ENCODE results near the gene RNH1. TPM values are rescaled to one million over a fixed set of nuclear protein-coding genes. Genes with fewer than 3 reads are reported as not detected.

The RNH1 gene
- polyA plus RNA-seq, 3 donors, result 381 to 445 (median 443) TPM

DNA sequence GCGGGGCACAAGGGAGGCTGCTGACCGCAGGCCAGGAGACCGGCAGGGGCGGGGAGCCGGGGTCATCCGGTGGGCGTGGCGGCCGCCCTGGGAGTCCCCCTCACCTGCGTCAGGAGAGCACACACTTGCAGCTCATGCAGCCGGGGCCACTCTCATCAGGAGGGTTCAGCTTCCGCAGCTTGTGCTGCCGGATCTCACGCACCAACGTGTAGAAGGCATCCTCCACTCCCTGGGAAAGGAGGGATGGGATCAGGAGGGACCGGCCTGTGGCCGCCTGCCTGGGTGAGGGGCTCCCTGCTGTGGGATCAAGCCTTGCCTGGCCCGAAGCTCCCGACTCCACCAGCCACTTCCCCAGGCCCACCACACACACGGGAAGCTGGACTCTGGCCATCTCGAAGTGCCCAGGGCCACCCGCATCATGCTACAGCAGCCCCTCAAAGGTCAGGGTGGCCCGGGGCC is 25.5 kb upstream of the RNH1 start:
- Histone ChIP-seq H3K27ac (ENCODE audit: low read depth in 1 of 2, low read length in 2 of 2) (no peak overlapping the region), H2AFZ (ENCODE audit: insufficient read depth, low read depth, low read length, poor library complexity, severe bottlenecking) (no peak overlapping the region), H3K79me2 (ENCODE audit: insufficient read depth, low read length) (peaks cover 12% of the 10 kb centered on the region), H3K9ac (ENCODE audit: insufficient read depth, low read length, poor library complexity, severe bottlenecking) (no peak overlapping the region), H3K4me3 (replicated peaks in 1 of 3; ENCODE audit: low read depth in 2 of 3, low read length in 3 of 3) (no peak overlapping the region), H4K20me1 (ENCODE audit: insufficient read depth, low read length) (peaks cover 26% of the 10 kb centered on the region), H3K36me3 (replicated peaks in 1 of 2; ENCODE audit: control insufficient read depth in 1 of 2, insufficient read depth in 2 of 2, low read length in 2 of 2) (peaks cover 20 to 23% of the 10 kb centered on the region in 2 donors), H3K4me1 (ENCODE audit: control insufficient read depth in 1 of 2, insufficient read depth in 2 of 2, low read length in 2 of 2) (peaks cover 27 to 33% of the 10 kb centered on the region in 2 donors), H3K4me2 (replicated peaks; ENCODE audit: extremely low read depth, low read length, poor library complexity, severe bottlenecking) (no peak overlapping the region), H3K27me3 (ENCODE audit: control insufficient read depth in 2 of 2, insufficient read depth in 2 of 2, low read length in 2 of 2) (peaks cover 0 to 12% of the 10 kb centered on the region in 2 donors), H3K9me3 (replicated peaks in 1 of 2; ENCODE audit: control insufficient read depth in 1 of 2, insufficient read depth in 1 of 2, low read length in 2 of 2) (no peaks in the 10 kb centered on the region)
- TF ChIP-seq, protein P1, sequence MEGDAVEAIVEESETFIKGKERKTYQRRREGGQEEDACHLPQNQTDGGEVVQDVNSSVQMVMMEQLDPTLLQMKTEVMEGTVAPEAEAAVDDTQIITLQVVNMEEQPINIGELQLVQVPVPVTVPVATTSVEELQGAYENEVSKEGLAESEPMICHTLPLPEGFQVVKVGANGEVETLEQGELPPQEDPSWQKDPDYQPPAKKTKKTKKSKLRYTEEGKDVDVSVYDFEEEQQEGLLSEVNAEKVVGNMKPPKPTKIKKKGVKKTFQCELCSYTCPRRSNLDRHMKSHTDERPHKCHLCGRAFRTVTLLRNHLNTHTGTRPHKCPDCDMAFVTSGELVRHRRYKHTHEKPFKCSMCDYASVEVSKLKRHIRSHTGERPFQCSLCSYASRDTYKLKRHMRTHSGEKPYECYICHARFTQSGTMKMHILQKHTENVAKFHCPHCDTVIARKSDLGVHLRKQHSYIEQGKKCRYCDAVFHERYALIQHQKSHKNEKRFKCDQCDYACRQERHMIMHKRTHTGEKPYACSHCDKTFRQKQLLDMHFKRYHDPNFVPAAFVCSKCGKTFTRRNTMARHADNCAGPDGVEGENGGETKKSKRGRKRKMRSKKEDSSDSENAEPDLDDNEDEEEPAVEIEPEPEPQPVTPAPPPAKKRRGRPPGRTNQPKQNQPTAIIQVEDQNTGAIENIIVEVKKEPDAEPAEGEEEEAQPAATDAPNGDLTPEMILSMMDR (IDR thresholded peaks at IDR 0.05), result no peak
- Mint-ChIP-seq H3K27ac (no peak overlapping the region), H3K27me3 (ENCODE audit: low read depth in 3 of 3) (peaks cover 4 to 15% (median 10%) of the 10 kb centered on the region in 3 donors), H3K9me3 (peaks cover 0 to 2% (median 0%) of the 10 kb centered on the region in 7 donors), H3K36me3 (peaks cover 15% of the 10 kb centered on the region in 2 donors), H3K4me1 (peaks cover 8% of the 10 kb centered on the region), H3K4me3 (no peak overlapping the region)
- intact Hi-C loops (cut with micrococcal nuclease), result no loop called here
- DNase-seq, result no peak
- WGBS (ENCODE audit: insufficient coverage), result 95% methylated on average over 18 of the region's 23 CpGs

DNA sequence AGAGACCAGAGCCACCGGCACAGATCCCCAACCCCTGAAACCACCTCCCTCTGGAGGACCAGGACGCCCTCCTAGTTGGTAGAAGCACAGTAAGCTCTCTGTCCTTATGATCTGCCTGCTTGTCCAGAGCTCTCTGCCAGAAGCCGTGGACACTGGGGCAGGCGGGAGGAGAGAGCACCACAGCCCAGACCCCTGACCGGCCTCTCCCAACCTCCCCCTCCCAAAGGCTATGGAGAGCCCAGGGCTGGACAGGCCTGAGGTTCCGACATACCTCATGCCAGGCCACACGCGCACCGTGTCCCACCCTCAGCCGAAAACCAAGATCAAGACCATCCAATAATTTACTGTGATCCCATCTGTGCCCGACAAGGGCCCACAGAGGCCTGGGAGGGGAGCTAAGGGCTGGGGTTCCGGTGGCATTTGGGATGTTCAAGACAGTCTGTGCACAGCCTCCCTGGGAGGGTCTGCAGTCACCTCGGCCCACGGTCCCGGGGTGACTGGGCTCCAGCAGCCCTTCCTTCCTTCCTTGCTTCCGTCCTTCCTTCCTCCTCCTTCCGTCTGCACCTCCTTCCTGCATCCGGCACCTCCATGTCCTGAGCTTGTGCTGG is 25.0 kb upstream of the RNH1 start:
- Histone ChIP-seq H3K79me2 (ENCODE audit: insufficient read depth, low read length) (peaks cover 12% of the 10 kb centered on the region), H2AFZ (ENCODE audit: insufficient read depth, low read depth, low read length, poor library complexity, severe bottlenecking) (no peak overlapping the region), H3K36me3 (replicated peaks in 1 of 2; ENCODE audit: control insufficient read depth in 1 of 2, insufficient read depth in 2 of 2, low read length in 2 of 2) (peaks cover 20 to 23% of the 10 kb centered on the region in 2 donors), H3K27ac (ENCODE audit: low read depth in 1 of 2, low read length in 2 of 2) (no peak overlapping the region), H4K20me1 (ENCODE audit: insufficient read depth, low read length) (peaks cover 26% of the 10 kb centered on the region), H3K4me3 (replicated peaks in 1 of 3; ENCODE audit: low read depth in 2 of 3, low read length in 3 of 3) (no peak overlapping the region), H3K27me3 (ENCODE audit: control insufficient read depth in 2 of 2, insufficient read depth in 2 of 2, low read length in 2 of 2) (peaks cover 0 to 6% of the 10 kb centered on the region in 2 donors), H3K9me3 (replicated peaks in 1 of 2; ENCODE audit: control insufficient read depth in 1 of 2, insufficient read depth in 1 of 2, low read length in 2 of 2) (no peaks in the 10 kb centered on the region), H3K9ac (ENCODE audit: insufficient read depth, low read length, poor library complexity, severe bottlenecking) (no peak overlapping the region), H3K4me1 (ENCODE audit: control insufficient read depth in 1 of 2, insufficient read depth in 2 of 2, low read length in 2 of 2) (peaks cover 22 to 27% of the 10 kb centered on the region in 2 donors), H3K4me2 (replicated peaks; ENCODE audit: extremely low read depth, low read length, poor library complexity, severe bottlenecking) (no peak overlapping the region)
- Mint-ChIP-seq H3K4me3 (no peak overlapping the region), H3K36me3 (peaks cover 15% of the 10 kb centered on the region in 2 donors), H3K4me1 (peaks cover 8% of the 10 kb centered on the region), H3K27ac (peak overlapping the region in 3 of 7 donors; percentile 30 to 59 (median 54)), H3K27me3 (ENCODE audit: low read depth in 3 of 3) (peaks cover 4 to 10% (median 7%) of the 10 kb centered on the region in 3 donors), H3K9me3 (peaks cover 0 to 2% (median 0%) of the 10 kb centered on the region in 7 donors)
- no peak for DNase-seq
- WGBS (ENCODE audit: insufficient coverage), result 85% methylated on average over 8 of the region's 18 CpGs
- intact Hi-C loops (cut with micrococcal nuclease), result no loop called here
- TF ChIP-seq, protein P1 (IDR thresholded peaks at IDR 0.05), result no peak

Data from CD14-positive monocyte (primary cell).